ENCODE data around the gene ZNF536.

GRCh38 chr19:30335306-30335886 is 36.8 kb upstream of the ZNF536 start:
- TF ChIP-seq CTCF (IDR thresholded peaks at IDR 0.05) (no peak), POLR2A (IDR thresholded peaks at IDR 0.05) (no peak)
